HG03135 (cell line): ENCODE measurements around the gene GPSM3.
"Not testable (repeated sequence)": the region's sequence is repeated elsewhere in the genome, so short reads cannot be mapped to it uniquely, and the experiment has no call there.

Experiments
- ATAC-seq: cut with Tn5 transposase; IDR thresholded peaks from one replicate; pipeline ENCODE4 v1.9.1; 2021; ENCODE audit warnings: mild to moderate bottlenecking, moderate library complexity; ENCODE audit not compliant: unreplicated experiment

The GPSM3 gene

DNA sequence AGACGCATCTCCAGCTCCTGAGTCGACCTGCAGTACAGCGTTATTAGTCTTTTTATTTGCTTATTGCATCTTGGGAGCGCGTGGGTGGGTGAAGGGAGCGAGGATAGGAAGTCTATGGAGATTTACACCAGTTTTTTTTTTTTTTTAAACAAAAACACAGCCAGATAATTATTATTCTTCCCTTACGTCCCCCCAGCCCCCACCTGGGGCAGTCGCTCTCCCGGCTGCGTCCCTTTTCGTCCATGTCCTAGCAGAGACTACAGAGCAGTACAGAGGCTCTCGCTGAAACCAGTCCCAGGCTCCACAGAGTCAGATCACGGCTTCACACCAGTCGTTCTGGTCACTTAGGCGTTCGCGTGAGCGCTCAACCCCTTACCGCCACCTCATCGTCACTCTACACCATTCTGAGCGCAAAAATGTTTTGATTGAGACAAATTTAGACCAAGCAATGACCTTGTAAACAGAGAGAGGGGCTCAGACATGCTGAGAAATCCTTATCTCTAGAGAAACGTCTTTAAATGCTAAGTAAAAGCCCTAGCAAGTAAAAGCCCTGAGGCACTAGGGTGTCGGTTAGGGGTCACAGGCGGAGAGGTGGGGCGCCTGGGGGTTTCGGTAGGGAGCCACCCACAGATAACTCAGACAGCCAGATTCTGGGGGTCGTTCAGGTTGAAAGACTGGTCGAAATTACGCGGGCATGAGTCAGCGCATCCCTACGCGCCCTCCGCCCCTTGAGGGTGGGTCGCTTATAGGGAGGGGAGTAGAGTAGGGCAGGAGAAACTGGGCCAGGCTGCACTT, 39.5 kb downstream of the GPSM3 start:
- no peak for ATAC-seq

DNA sequence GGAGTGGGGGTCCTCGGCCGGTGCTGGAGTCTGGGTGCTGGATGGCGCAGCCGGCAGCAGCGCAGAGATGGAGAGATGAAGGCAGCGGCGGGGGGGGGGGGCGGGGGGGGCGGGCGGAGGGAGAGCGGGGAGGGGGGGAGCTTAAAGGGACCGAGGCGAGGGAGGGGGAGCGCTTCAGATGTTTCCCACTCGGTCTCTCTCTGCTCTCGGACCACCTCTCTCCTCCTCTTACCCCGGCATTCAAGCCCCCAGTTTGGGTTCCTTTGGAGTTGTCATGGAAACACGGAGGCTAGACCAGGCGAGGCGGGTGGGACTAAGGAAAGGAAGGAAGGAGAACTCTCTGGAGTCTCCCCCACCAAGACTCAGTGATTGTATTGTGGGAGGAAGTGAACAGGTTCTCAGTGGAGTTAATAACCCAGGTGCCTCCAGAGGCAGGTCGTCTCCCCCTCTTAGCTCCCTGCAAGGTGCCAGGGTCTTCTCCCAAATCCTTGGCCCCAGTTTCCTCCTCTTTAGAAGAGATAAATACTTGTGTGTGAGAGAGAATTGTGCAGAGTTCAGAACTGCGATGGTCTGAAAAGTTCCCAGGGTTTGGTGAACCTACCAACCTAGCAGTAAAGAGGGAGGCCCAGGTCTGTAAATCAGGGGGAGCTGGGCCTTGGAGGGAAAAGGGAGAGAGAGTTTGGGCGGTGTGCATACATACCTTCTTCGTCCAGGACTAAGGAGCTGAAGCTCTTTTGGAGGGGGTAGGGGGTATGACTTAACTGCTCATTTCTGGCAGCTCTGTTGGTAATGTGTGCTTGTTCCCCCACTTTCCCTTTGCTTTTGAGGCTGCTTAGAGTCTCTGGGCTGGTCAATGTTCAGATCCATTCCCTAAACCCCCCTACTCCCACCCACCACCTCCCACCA, 40.3 kb downstream of the GPSM3 start, which contains the start of gene PRRT1:
PRRT1 (minus strand) TSS at position 77 of the 906 bp plus-strand sequence. CDS start 112 bp downstream, outside the sequence.
- ATAC-seq: no peak

DNA sequence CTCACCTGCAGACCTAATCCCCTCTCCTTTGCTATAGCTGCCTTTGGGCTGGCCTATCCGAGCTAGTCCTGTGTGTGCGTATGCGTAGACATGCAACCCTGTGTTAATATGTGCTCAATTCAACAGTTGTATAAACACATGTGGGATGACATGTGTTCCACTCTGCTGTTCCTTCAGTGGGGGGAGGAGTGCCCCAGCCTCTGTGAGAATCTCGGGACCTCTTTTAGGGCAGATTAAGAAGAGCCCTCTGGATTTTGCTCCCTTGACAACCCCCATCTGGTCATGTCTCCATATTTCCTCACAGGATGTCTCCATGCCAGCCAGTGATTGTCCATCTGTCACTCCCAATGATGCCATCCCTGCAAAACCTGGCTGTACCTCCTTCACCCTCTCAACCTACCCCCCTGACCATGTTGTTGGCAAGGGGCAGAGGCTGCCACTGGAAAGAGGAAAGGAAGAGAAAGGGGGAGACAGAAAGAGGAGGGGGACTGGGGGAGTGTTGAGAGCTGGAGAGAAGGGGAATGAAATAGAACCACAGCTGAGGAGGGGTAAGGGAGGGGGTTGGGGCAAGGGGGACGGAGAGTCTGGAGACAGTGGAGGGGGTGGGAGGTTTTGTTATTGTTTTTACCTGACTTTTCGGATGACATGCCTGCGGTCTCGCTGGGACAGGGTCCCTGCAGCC, 41.1 kb downstream of the GPSM3 start:
- no peak for ATAC-seq

DNA sequence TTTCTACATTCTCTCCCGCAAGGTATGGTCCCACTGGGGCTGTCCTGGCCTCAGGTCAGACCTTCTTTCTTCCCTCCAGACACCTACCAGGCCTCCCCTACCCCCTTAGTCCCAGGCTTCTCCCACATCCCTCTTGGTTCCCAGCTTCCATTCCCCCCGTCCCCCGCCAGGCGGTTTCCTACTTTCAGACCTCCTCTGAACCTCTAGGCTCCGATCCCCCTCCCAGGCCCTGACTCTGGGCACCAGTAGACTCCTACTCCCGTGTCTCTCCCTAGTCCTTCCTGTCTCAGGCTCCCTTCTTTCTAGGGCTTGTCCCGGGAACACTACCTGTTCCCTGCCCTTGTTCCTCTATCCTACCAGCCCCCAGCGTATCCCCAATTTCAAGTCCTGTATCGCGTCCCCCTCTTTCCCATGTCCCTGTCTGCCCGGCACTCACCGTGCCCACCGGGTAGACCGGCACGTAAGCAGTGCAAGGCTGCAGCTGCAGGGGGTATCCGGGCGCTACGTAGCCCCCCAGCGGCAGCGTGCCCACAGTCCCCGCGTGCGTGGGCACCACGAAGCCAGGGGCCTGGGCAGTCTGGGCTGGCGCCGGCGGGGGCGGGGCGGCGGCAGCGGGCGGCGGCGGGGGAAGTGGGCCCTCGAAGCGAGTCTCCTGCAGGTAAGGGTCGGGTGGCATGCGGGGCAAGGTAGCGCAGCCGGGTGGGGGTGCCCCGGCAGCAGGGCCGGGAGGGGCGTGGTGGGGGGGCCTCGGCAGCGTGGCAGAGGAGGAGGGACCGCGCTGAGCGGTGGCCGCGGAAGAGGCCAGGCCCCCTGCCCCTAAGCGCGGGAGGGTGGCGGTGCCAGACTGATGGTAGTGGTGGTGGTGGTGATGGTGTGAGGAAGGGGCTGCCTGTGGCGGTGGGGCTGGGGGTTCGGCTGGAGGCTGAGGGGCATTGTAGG, 42.2 kb downstream of the GPSM3 start:
- ATAC-seq: no peak

DNA sequence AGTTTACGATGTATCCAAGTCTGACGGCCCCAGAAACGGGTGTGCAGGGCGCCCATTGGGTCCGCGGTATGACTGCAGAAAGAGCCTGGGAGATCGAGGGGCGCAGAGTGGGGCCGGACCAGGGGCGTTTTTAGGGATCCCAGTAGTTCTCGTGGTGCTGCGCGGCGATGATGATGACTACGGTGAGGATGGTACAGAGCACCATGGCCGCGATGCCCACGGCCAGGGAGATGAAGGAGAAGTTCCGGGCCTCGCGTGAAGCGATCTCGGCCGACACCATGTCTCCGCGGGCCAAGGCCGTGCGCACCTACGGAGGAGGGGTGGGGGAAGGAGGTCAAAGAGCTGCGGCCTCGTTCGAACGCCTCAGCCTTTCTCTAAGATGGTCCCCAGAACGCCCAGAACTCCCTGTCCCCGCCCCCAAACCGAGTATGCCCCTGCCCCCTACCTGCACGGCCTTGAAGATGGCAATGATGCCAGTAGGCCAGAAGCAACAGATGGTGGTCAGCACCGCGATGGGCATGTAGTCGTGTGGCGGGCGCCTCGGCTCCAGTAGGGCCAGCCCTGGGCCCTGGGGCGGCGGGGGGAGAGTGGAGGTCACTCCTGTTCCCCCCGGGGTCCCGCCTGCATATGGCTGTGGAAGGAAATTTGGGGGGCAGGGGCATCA, 43.2 kb downstream of the GPSM3 start:
- no peak for ATAC-seq

DNA sequence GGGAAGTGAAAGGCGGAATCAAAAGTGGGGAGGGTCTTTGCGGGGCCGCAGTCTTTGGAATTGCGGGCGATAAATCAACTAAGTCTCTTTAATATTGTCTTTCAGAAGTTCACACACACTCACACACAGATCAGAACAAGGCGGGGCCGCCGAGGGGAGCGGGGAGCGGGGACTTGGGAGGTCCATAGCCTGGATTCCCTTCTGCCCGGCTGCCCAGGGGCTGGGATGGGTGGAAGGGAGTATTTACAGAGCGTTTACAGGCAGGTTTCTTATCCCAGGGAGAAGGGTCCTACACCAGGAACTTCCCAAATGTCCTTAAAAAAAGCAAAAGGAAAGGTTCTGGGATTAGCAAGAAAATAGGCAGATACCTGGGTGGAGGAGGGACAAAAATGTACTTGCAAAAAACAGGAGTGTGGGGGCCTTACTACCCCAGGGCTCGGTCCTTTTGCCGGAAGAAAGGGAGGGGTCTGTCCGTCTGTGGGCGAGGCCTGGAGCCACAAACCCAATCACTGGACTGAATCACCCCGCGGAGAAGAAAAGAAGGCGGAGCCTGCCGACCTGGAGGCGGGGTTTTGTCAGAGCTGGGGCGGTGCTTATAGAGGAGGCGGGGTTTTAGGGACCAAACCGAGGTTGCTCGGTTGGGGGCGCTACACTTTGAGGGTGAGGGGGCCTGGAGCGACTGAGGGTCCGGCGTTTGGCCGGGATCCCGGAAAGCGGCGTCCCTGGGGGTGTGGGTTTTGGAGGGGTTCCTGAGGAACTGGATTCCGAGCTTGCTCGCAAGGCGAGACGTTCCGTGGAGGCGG, 44.0 kb downstream of the GPSM3 start:
- ATAC-seq: no peak

DNA sequence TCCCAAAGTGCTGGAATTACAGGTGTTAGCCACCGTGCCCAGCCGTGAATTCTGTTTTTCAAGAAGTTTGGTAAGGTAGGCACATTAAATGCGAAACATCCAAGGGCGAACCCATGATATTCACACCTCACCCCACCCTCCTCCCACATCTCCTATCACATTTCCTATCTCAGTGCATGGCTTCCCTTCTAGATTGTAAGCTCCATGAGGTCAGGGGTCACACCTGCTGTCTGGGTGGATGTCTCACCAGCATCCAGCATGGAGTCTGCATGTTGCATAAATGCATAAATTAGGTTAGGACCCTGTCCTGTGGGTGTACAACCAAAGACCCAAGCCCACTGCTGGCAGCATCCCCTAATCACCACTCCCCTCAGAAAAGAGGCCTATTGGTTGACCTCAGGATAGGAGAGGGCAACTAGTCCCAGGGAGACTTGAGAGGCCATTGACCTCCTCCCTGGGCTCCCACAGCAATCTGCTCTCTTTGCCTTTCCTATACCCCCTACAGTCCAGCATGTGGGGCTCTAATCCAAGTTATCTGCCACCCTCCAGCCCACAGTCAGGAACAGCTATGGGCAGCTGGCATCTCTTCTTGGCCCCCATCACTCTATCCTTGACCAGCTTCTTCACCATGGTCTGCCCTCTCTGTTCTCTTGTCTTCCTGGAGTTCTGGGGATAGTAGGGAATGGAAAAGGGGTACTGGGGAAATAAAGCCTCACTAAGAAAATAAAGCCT, 44.9 kb downstream of the GPSM3 start:
- ATAC-seq: no peak

DNA sequence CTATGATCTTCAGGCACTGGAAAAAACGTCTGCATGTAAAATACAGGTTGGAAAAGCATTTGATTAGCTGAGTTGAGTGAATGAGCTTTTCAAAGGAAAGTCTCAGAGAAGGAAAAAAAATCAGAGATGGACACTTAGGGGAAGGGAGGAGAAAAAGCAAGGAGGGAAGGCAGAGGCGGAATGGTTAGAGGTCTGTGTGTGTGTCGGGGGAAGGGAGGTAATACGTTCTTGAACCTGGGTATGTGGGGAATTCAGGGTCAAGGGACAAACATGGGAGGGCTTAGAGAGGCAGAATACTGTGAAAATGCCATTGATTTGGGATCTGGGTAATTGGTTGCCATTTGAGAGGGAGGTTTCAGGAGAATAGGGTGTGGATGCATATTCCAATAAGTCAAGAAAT, 45.8 kb downstream of the GPSM3 start:
- no peak for ATAC-seq

DNA sequence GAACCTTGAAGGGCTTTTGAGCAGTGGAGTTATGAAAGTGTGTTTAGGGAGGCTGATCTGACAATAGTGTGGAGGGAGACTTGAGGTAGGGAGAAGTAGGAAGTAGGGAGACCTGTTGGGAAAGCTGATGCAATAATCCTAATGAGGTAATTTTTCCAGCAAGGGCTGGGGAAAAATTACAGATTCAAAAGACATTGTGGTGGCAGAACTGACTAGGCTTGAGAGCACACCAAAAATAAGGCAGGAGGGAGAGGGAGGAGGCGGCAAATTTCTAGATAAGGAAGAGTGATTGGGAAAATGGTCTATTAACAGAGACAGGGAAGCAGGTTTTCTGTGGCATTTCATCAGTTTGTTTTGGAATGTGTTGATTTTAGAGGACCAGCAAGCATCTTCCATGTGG, 46.2 kb downstream of the GPSM3 start:
- no peak for ATAC-seq

DNA sequence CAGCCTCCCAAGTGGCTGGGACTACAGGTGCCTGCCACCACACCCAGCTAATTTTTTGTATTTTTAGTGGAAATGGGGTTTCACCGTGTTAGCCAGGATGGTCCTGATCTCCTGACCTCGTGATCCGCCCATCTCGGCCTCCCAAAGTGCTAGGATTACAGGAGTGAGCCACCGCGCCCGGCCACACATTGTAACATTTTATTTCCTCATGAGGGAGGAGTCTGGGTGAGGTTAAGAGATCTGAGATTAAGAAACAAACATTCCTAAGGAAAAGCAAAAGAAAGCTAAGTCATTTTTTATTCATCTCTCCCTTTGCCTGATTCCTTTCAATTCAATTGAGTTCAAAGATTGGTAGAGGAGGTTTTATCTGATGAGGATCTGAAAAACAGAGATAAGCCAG, 48.2 kb downstream of the GPSM3 start:
- ATAC-seq: not testable (repeated sequence)
